ENCODE measurements around the gene PDXK. TPM values are rescaled to one million over a fixed set of nuclear protein-coding genes. Genes with fewer than 3 reads are reported as not detected.
"Not testable (repeated sequence)": the region's sequence is repeated elsewhere in the genome, so short reads cannot be mapped to it uniquely, and the experiment has no call there.

Gene PDXK
- total and polyA plus RNA-seq, 3 experiments from 2014 or later: 38.3 to 96.7 (median 96.3) TPM

GRCh38 chr21:43691801-43692200 lies 27.1 kb upstream of the PDXK start:
- Histone ChIP-seq H3K4me1 (ENCODE audit: insufficient read depth, low read length) (no peaks in the 10 kb centered on the region), H3K9me3 (ENCODE audit: low read length) (no peaks in the 10 kb centered on the region), H3K4me3 (ENCODE audit: low read length) (no peak overlapping the region), H3K27me3 (ENCODE audit: insufficient read depth, low read length, poor library complexity, severe bottlenecking) (no peaks in the 10 kb centered on the region), H3K36me3 (ENCODE audit: insufficient read depth, low read length) (peaks cover 31% of the 10 kb centered on the region), H3K27ac (ENCODE audit: low read depth, low read length) (no peak overlapping the region)
- H3K27me3 Mint-ChIP-seq: no peaks in the 10 kb centered on the region
- peaks cover 0 to 2% (median 0%) of the 10 kb centered on the region in 5 donors for H3K9me3 Mint-ChIP-seq
- DNase-seq: no peak
- ChIA-PET POLR2A (no interaction called here), CTCF (no interaction called here)
- no peak overlapping the region for H3K4me3 Mint-ChIP-seq
- peaks cover 6 to 96% (median 29%) of the 10 kb centered on the region in 3 donors for H3K36me3 Mint-ChIP-seq
- no peak overlapping the region for H3K27ac Mint-ChIP-seq
- no peaks in the 10 kb centered on the region for H3K4me1 Mint-ChIP-seq

GRCh38 chr21:43692949-43693348 lies 26.0 kb upstream of the PDXK start:
- Mint-ChIP-seq H3K27me3 (no peaks in the 10 kb centered on the region), H3K27ac (no peak overlapping the region), H3K4me1 (peaks cover 0 to 5% (median 0%) of the 10 kb centered on the region in 3 donors), H3K36me3 (peaks cover 0 to 88% (median 27%) of the 10 kb centered on the region in 3 donors), H3K9me3 (peaks cover 0 to 2% (median 0%) of the 10 kb centered on the region in 5 donors), H3K4me3 (no peak overlapping the region)
- H3K9me3 ChIP-seq (ENCODE audit: low read length): no peaks in the 10 kb centered on the region
- DNase-seq: no peak
- ChIA-PET POLR2A (no interaction called here), CTCF (no interaction called here)
- H3K27ac ChIP-seq (ENCODE audit: low read depth, low read length): no peak overlapping the region
- no peaks in the 10 kb centered on the region for H3K27me3 ChIP-seq (ENCODE audit: insufficient read depth, low read length, poor library complexity, severe bottlenecking)
- H3K4me3 ChIP-seq (ENCODE audit: low read length): no peak overlapping the region
- peaks cover 21% of the 10 kb centered on the region for H3K36me3 ChIP-seq (ENCODE audit: insufficient read depth, low read length)
- H3K4me1 ChIP-seq (ENCODE audit: insufficient read depth, low read length): no peaks in the 10 kb centered on the region

- H3K36me3 Mint-ChIP-seq: peaks cover 3 to 79% (median 25%) of the 10 kb centered on the region in 3 donors
- H3K4me1 Mint-ChIP-seq: peaks cover 0 to 5% (median 0%) of the 10 kb centered on the region in 3 donors
- Histone ChIP-seq H3K27ac (ENCODE audit: low read depth, low read length) (no peak overlapping the region), H3K4me3 (ENCODE audit: low read length) (no peak overlapping the region), H3K36me3 (ENCODE audit: insufficient read depth, low read length) (peaks cover 12% of the 10 kb centered on the region), H3K27me3 (ENCODE audit: insufficient read depth, low read length, poor library complexity, severe bottlenecking) (no peaks in the 10 kb centered on the region), H3K9me3 (ENCODE audit: low read length) (no peaks in the 10 kb centered on the region), H3K4me1 (ENCODE audit: insufficient read depth, low read length) (no peaks in the 10 kb centered on the region)
- no peaks in the 10 kb centered on the region for H3K27me3 Mint-ChIP-seq
- ChIA-PET POLR2A (no interaction called here), CTCF (interaction anchor here (1.1 kb wide), 1 partner anchor 23 kb away, joined by 3 read pairs; no protein-coding TSS in a partner anchor)
- no peak overlapping the region for H3K27ac Mint-ChIP-seq
- DNase-seq: no peak
- H3K9me3 Mint-ChIP-seq: peaks cover 0 to 2% (median 0%) of the 10 kb centered on the region in 5 donors
- no peak overlapping the region for H3K4me3 Mint-ChIP-seq
Measured at GRCh38 chr21:43693981-43694380, 24.9 kb upstream of the PDXK start.

- no peak for DNase-seq
- Histone ChIP-seq H3K4me3 (ENCODE audit: low read length) (no peak overlapping the region), H3K4me1 (ENCODE audit: insufficient read depth, low read length) (no peaks in the 10 kb centered on the region), H3K36me3 (ENCODE audit: insufficient read depth, low read length) (peaks cover 9% of the 10 kb centered on the region), H3K27me3 (ENCODE audit: insufficient read depth, low read length, poor library complexity, severe bottlenecking) (no peaks in the 10 kb centered on the region), H3K27ac (ENCODE audit: low read depth, low read length) (no peak overlapping the region), H3K9me3 (ENCODE audit: low read length) (no peaks in the 10 kb centered on the region)
- ChIA-PET CTCF (interaction anchor here (1.1 kb wide), 1 partner anchor 23 kb away, joined by 3 read pairs; no protein-coding TSS in a partner anchor), POLR2A (no interaction called here)
- H3K9me3 Mint-ChIP-seq: peaks cover 0 to 2% (median 0%) of the 10 kb centered on the region in 5 donors
- H3K4me1 Mint-ChIP-seq: peaks cover 0 to 5% (median 0%) of the 10 kb centered on the region in 3 donors
- H3K4me3 Mint-ChIP-seq: no peak overlapping the region
- H3K27ac Mint-ChIP-seq: no peak overlapping the region
- peaks cover 4 to 73% (median 25%) of the 10 kb centered on the region in 3 donors for H3K36me3 Mint-ChIP-seq
- no peaks in the 10 kb centered on the region for H3K27me3 Mint-ChIP-seq
Measured at GRCh38 chr21:43694437-43695079, 24.4 kb upstream of the PDXK start.

GRCh38 chr21:43696214-43696613 lies 22.7 kb upstream of the PDXK start:
- ChIA-PET CTCF (no interaction called here), POLR2A (no interaction called here)
- Mint-ChIP-seq H3K4me3 (no peak overlapping the region), H3K36me3 (peaks cover 4 to 58% (median 19%) of the 10 kb centered on the region in 3 donors), H3K9me3 (peaks cover 0 to 2% (median 0%) of the 10 kb centered on the region in 5 donors), H3K27ac (no peak overlapping the region), H3K27me3 (no peaks in the 10 kb centered on the region), H3K4me1 (peaks cover 0 to 16% (median 9%) of the 10 kb centered on the region in 3 donors)
- DNase-seq: no peak
- Histone ChIP-seq H3K27me3 (ENCODE audit: insufficient read depth, low read length, poor library complexity, severe bottlenecking) (no peaks in the 10 kb centered on the region), H3K9me3 (ENCODE audit: low read length) (no peaks in the 10 kb centered on the region), H3K4me1 (ENCODE audit: insufficient read depth, low read length) (no peaks in the 10 kb centered on the region), H3K27ac (ENCODE audit: low read depth, low read length) (no peak overlapping the region), H3K36me3 (ENCODE audit: insufficient read depth, low read length) (peaks cover under 1% of the 10 kb centered on the region), H3K4me3 (ENCODE audit: low read length) (no peak overlapping the region)

- Histone ChIP-seq H3K27me3 (ENCODE audit: insufficient read depth, low read length, poor library complexity, severe bottlenecking) (no peaks in the 10 kb centered on the region), H3K27ac (ENCODE audit: low read depth, low read length) (no peak overlapping the region), H3K4me1 (ENCODE audit: insufficient read depth, low read length) (no peaks in the 10 kb centered on the region), H3K4me3 (ENCODE audit: low read length) (no peak overlapping the region), H3K9me3 (ENCODE audit: low read length) (no peaks in the 10 kb centered on the region), H3K36me3 (ENCODE audit: insufficient read depth, low read length) (no peaks in the 10 kb centered on the region)
- Mint-ChIP-seq H3K9me3 (peaks cover 0 to 2% (median 0%) of the 10 kb centered on the region in 5 donors), H3K27ac (peak overlapping the region in 2 of 8 donors; percentile 61), H3K4me3 (no peak overlapping the region), H3K4me1 (peaks cover 4 to 26% (median 14%) of the 10 kb centered on the region in 3 donors), H3K27me3 (peaks cover 0 to 2% of the 10 kb centered on the region in 2 donors), H3K36me3 (peaks cover 4 to 42% (median 17%) of the 10 kb centered on the region in 3 donors)
- peak in 1 of 5 donors; percentile 43 for DNase-seq
- ChIA-PET CTCF (no interaction called here), POLR2A (no interaction called here)
Measured at GRCh38 chr21:43697758-43698643, 20.9 kb upstream of the PDXK start.

- POLR2A ChIA-PET; DNase-seq; H3K27me3 ChIP-seq (ENCODE audit: insufficient read depth, low read length, poor library complexity, severe bottlenecking); H3K9me3 Mint-ChIP-seq; H3K9me3 ChIP-seq (ENCODE audit: low read length); H3K27me3 Mint-ChIP-seq; H3K4me3 Mint-ChIP-seq; H3K27ac ChIP-seq (ENCODE audit: low read depth, low read length); H3K36me3 ChIP-seq (ENCODE audit: insufficient read depth, low read length); H3K4me3 ChIP-seq (ENCODE audit: low read length); H3K4me1 ChIP-seq (ENCODE audit: insufficient read depth, low read length): not testable (repeated sequence)
- peaks cover 4 to 27% (median 11%) of the 10 kb centered on the region in 3 donors for H3K36me3 Mint-ChIP-seq
- H3K4me1 Mint-ChIP-seq: peaks cover 4 to 32% (median 19%) of the 10 kb centered on the region in 3 donors
- CTCF ChIA-PET: interaction anchor here (1.4 kb wide), 1 partner anchor 23 kb away, joined by 4 read pairs; no protein-coding TSS in a partner anchor
- H3K27ac Mint-ChIP-seq: peak overlapping the region in 1 of 8 donors; percentile 61
Measured at GRCh38 chr21:43699492-43699777, 19.5 kb upstream of the PDXK start.

All from CD8-positive, alpha-beta memory T cell (primary cell).